Naive thymus-derived CD4-positive, alpha-beta T cell (primary cell): Measurements from ENCODE around the gene CPE. TPM values are rescaled to one million over a fixed set of nuclear protein-coding genes. Genes with fewer than 3 reads are reported as not detected.

Experiments
- ATAC-seq: fragments of 150-1000 bp; cut with Tn5 transposase; 2 replicates; pipeline ENCODE4 v1.10.0; 2021; ENCODE audit warnings: mild to moderate bottlenecking, moderate library complexity
- CTCF ChIA-PET: fragments of 350-600 bp; sonication (Branson Sonifier 250); formaldehyde crosslinking; loops from one replicate; lab custom pipeline; 2021; ENCODE audit warnings: antibody characterized with exemption; lab: Charles Lee
- POLR2A ChIA-PET: fragments of 350-600 bp; sonication (Branson Sonifier 250); formaldehyde crosslinking; loops from one replicate; lab custom pipeline; 2021; ENCODE audit warnings: antibody characterized with exemption, inconsistent platforms; lab: Charles Lee
- DNase-seq, 9 donors: peaks; one replicate each; pipeline versions ENCODE4 v3.0.0 to v3.0.0-alpha.2; 2020 to 2022; ENCODE audit warnings: mixed read lengths in 1 of 9
- H3K27ac ChIP-seq: one replicate; pipeline ENCODE4 v1.7.0; 2013; ENCODE audit warnings: mild to moderate bottlenecking, low read depth, low read length, moderate library complexity
- H3K27me3 ChIP-seq, 2 donors: one replicate each; pipeline ENCODE4 v1.7.0; 2013; ENCODE audit warnings: low read length in 2 of 2, mild to moderate bottlenecking in 2 of 2, moderate library complexity in 2 of 2; ENCODE audit not compliant: control insufficient read depth in 2 of 2, insufficient read depth in 2 of 2
- H3K36me3 ChIP-seq, 3 experiments: 1 replicate in 2 of 3; 2 replicates in 1 of 3; pipeline ENCODE4 v1.7.0; 2013; ENCODE audit warnings: low read length in 3 of 3, mild to moderate bottlenecking in 3 of 3, moderate library complexity in 1 of 3; ENCODE audit not compliant: insufficient read depth in 3 of 3, control insufficient read depth in 2 of 3
- H3K4me1 ChIP-seq, 2 donors: one replicate each; pipeline ENCODE4 v1.7.0; 2013; ENCODE audit warnings: low read length in 2 of 2, mild to moderate bottlenecking in 2 of 2, moderate library complexity in 1 of 2; ENCODE audit not compliant: control insufficient read depth in 2 of 2, insufficient read depth in 2 of 2
- H3K4me3 ChIP-seq: 2 replicates; pipeline ENCODE4 v1.7.0; 2013; ENCODE audit warnings: mild to moderate bottlenecking, low read length
- H3K9me3 ChIP-seq, 3 experiments: 1 replicate in 2 of 3; 2 replicates in 1 of 3; pipeline ENCODE4 v1.7.0; 2013; ENCODE audit warnings: low read length in 3 of 3; ENCODE audit not compliant: control insufficient read depth in 2 of 3
- H3K27ac Mint-ChIP-seq, 9 donors: one replicate each; pipeline ENCODE4 v1.8.0; 2020 to 2022; ENCODE audit warnings: mixed read lengths in 9 of 9, mild to moderate bottlenecking in 8 of 9, moderate library complexity in 5 of 9, inconsistent platforms in 2 of 9
- H3K27me3 Mint-ChIP-seq, 5 donors: one replicate each; pipeline ENCODE4 v1.8.0; 2021 to 2022; ENCODE audit warnings: mixed read lengths in 5 of 5, mild to moderate bottlenecking in 1 of 5
- H3K36me3 Mint-ChIP-seq, 5 donors: one replicate each; pipeline ENCODE4 v1.8.0; 2020 to 2022; ENCODE audit warnings: mixed read lengths in 5 of 5, mild to moderate bottlenecking in 3 of 5, inconsistent platforms in 1 of 5
- H3K4me1 Mint-ChIP-seq, 7 donors: one replicate each; pipeline ENCODE4 v1.8.0; 2020 to 2022; ENCODE audit warnings: mixed read lengths in 7 of 7, mild to moderate bottlenecking in 3 of 7, inconsistent platforms in 1 of 7
- H3K4me3 Mint-ChIP-seq, 10 donors: one replicate each; pipeline ENCODE4 v1.8.0; 2020 to 2022; ENCODE audit warnings: mild to moderate bottlenecking in 10 of 10, mixed read lengths in 10 of 10, moderate library complexity in 6 of 10, inconsistent platforms in 2 of 10
- H3K9me3 Mint-ChIP-seq, 11 donors: one replicate each; pipeline ENCODE4 v1.8.0; 2020 to 2022; ENCODE audit warnings: mixed read lengths in 11 of 11, mild to moderate bottlenecking in 4 of 11, inconsistent platforms in 1 of 11, moderate library complexity in 1 of 11
- intact Hi-C, 2 donors: fragments of 100-400 bp; cut with micrococcal nuclease; formaldehyde crosslinking; loops; one replicate each; pipeline ENCODE4 v1.15.1; 2023
- polyA plus RNA-seq, 2 donors: library from polyadenylated mRNA; unstranded; fragments of 300-500 nt; fragmentation: Illumina TruSeq; gene quantifications; one replicate each; pipeline ENCODE4 v1.2.3, GENCODE V29; 2021
- total RNA-seq, 6 experiments: library from RNA in 5 of 6; stranded (reverse) in 5 of 6; gene quantifications; 1 replicate in 5 of 6; 2 replicates in 1 of 6; pipeline ENCODE4 v1.2.3 and lab custom pipeline; 2021 to 2026

CPE gene
- total and polyA plus RNA-seq, 7 experiments from 2014 or later, result 0.09 to 0.10 TPM; not detected in 5

DNA sequence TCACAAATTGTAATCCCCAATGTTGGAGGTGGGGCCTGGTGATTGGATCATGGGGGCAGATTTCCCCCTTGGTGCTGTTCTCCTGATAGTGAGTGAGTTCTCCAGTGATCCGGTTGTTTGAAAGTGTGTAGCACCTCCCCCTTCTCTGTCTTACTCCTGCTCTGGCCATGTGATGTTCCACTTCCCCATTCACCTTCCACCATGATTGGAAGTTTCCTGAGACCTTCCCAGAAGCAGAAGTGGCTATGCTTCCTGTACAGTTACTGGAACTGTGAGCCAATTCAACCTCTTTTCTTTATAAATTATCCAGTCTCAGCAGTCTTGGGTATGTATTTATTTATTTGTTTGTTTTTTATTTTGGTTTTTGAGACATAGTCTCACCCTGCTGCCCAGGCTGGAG is 143.2 kb downstream of the CPE start:
- no peaks in the 10 kb centered on the region for H3K9me3 ChIP-seq
- no peaks in the 10 kb centered on the region for H3K36me3 Mint-ChIP-seq
- POLR2A ChIA-PET, result no interaction called here
- H3K9me3 Mint-ChIP-seq, result no peaks in the 10 kb centered on the region
- no peak overlapping the region for H3K4me3 ChIP-seq
- intact Hi-C loops, result no loop called here
- ATAC-seq, result no peak
- no peaks in the 10 kb centered on the region for H3K36me3 ChIP-seq
- H3K27ac Mint-ChIP-seq, result no peak overlapping the region
- CTCF ChIA-PET, result no interaction called here
- DNase-seq, result no peak
- H3K4me1 ChIP-seq, result no peaks in the 10 kb centered on the region
- no peak overlapping the region for H3K27ac ChIP-seq
- peaks cover 0 to 6% (median 0%) of the 10 kb centered on the region in 5 donors for H3K27me3 Mint-ChIP-seq
- H3K4me3 Mint-ChIP-seq, result no peak overlapping the region
- no peaks in the 10 kb centered on the region for H3K27me3 ChIP-seq
- H3K4me1 Mint-ChIP-seq, result no peaks in the 10 kb centered on the region

DNA sequence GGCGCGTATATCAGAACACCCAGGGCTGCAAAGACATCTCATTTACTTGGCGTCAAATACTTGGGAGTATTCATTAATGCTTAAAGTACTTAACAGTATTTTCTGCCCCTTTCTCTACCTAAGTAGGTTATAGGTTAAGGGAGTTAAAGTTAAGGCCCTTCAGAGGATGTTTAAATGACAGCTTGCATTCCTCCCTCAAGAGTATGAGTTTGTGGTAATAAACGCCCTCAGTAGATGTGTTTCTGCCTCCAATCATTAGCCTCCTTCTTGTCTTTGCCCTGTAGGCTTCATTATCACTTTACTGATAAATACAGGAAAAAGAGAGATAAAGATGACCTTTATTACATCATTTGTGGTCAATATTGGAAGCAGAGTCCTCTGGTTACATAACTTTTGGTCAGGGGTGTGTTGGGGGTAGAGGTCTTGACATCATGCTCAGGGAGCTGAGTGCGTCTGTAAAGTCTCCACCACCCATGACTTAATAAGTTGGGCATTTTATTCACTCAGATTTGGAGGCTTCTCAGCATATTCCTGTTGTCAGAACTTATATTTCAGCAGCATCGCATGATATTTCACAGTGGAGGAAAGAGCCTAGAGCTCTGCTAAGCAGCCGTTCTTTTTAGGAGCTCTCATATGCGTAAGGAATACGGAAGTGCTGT is 145.9 kb downstream of the CPE start:
- no peaks in the 10 kb centered on the region for H3K27me3 ChIP-seq
- ATAC-seq (no peak), DNase-seq (no peak)
- H3K4me3 Mint-ChIP-seq, result no peak overlapping the region
- no peaks in the 10 kb centered on the region for H3K9me3 ChIP-seq
- H3K4me1 ChIP-seq, result no peaks in the 10 kb centered on the region
- no peaks in the 10 kb centered on the region for H3K9me3 Mint-ChIP-seq
- H3K4me1 Mint-ChIP-seq, result no peaks in the 10 kb centered on the region
- peaks cover 0 to 6% (median 0%) of the 10 kb centered on the region in 5 donors for H3K27me3 Mint-ChIP-seq
- H3K36me3 ChIP-seq, result no peaks in the 10 kb centered on the region
- CTCF ChIA-PET, result interaction anchor here (1.3 kb wide), 1 partner anchor 12 kb away, joined by 3 read pairs; no protein-coding TSS in a partner anchor
- POLR2A ChIA-PET, result no interaction called here
- no peak overlapping the region for H3K4me3 ChIP-seq
- no peak overlapping the region for H3K27ac Mint-ChIP-seq
- no peaks in the 10 kb centered on the region for H3K36me3 Mint-ChIP-seq
- intact Hi-C loops, result no loop called here
- no peak overlapping the region for H3K27ac ChIP-seq

DNA sequence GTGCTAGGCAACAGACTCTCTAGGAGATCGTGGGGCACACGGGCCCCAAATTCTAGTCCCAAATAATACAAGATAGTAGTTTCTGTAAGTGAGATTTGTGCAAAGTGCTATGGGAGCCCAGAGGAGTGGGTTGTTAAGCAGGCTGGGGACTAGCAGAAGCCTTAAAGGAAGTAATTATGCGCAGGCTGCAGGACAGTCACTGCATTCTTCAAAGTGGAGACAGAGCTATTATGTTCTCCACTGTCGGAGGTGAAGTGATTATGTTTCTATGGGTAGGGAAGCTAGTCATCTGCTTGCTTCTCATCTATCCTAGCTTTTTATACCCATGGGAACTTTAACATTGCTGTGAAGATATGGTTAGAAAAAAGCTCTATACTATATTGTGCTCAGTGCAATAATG is 154.2 kb downstream of the CPE start:
- H3K9me3 ChIP-seq, result no peaks in the 10 kb centered on the region
- DNase-seq (no peak), ATAC-seq (no peak)
- no peaks in the 10 kb centered on the region for H3K36me3 Mint-ChIP-seq
- H3K27ac Mint-ChIP-seq, result peak overlapping the region in 1 of 9 donors; percentile 46
- ChIA-PET CTCF (no interaction called here), POLR2A (no interaction called here)
- peaks cover 0 to 8% (median 6%) of the 10 kb centered on the region in 5 donors for H3K27me3 Mint-ChIP-seq
- H3K9me3 Mint-ChIP-seq, result no peaks in the 10 kb centered on the region
- no peaks in the 10 kb centered on the region for H3K4me1 ChIP-seq
- H3K27me3 ChIP-seq, result no peaks in the 10 kb centered on the region
- no peak overlapping the region for H3K4me3 ChIP-seq
- H3K4me3 Mint-ChIP-seq, result no peak overlapping the region
- H3K27ac ChIP-seq, result no peak overlapping the region
- intact Hi-C loops, result no loop called here
- H3K36me3 ChIP-seq, result no peaks in the 10 kb centered on the region
- no peaks in the 10 kb centered on the region for H3K4me1 Mint-ChIP-seq

DNA sequence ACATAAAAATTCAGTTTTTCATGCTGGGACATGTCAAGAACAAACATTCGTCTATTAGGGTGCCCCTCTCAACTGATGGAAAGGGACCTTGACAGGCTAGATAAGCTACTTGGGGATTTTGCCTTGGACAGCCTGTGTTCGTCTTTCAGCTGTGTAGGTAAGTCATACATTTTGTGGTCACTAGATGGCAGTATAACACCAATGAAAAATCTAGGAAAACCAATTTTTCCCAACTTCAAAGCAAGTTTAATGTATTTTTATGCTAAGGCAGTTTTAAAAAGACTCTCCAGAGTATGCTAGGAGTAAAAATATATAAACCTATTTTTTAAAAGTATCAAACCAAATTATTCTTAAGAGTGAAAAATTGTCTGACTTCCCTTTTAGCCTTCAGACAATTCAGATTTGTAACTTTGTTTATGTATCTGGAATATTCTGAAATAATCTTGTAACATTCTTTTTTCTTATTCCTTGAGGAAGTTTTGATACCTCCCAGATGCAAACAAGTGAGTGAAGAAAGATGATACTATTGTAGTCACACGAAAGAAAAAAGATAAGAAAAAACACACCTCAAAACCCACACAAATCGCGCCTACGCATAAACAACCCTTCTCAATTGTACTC is 158.3 kb downstream of the CPE start:
- no peaks in the 10 kb centered on the region for H3K9me3 Mint-ChIP-seq
- H3K27ac Mint-ChIP-seq, result no peak overlapping the region
- peaks cover 0 to 9% (median 8%) of the 10 kb centered on the region in 5 donors for H3K27me3 Mint-ChIP-seq
- Histone ChIP-seq H3K27ac (no peak overlapping the region), H3K36me3 (no peaks in the 10 kb centered on the region), H3K27me3 (no peaks in the 10 kb centered on the region), H3K4me3 (no peak overlapping the region), H3K4me1 (no peaks in the 10 kb centered on the region), H3K9me3 (no peaks in the 10 kb centered on the region)
- DNase-seq (peak in 3 of 9 donors; percentile 10 to 19 (median 10)), ATAC-seq (no peak)
- no peaks in the 10 kb centered on the region for H3K36me3 Mint-ChIP-seq
- CTCF ChIA-PET, result interaction anchor here (0.8 to 0.9 kb wide), 2 partner anchors 12 to 570 kb away, joined by 3 read pairs; no protein-coding TSS in a partner anchor
- intact Hi-C loops, result loop anchor here (1.0 to 5.0 kb wide), 4 partner anchors 44 to 715 kb away; no protein-coding TSS in a partner anchor
- H3K4me1 Mint-ChIP-seq, result no peaks in the 10 kb centered on the region
- POLR2A ChIA-PET, result no interaction called here
- no peak overlapping the region for H3K4me3 Mint-ChIP-seq

DNA sequence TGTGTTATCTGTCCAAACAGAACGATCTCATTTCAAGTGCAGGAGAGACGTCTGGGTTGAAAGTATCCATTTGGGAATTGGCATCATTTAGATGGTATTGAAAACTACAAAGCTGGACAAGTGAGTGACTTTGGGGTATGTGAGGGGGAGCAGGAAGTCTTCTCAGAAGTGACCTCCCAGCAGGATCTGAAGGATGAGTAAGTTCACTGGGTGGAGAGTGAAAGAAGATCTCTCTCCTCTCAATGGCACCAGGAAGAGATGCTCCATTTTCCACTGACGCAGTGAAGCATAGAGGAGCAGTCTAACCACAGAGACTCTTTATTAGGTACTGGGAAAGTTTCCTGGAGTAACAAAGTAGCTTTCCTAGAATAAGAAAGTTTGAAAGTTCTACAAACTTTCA is 161.0 kb downstream of the CPE start:
- intact Hi-C loops, result loop anchor here in 1 of 2 donors (5.0 kb wide), 2 partner anchors 72 to 712 kb away; no protein-coding TSS in a partner anchor
- CTCF ChIA-PET, result interaction anchor here (0.6 to 0.7 kb wide), 2 partner anchors 298 to 570 kb away, joined by 3 read pairs; no protein-coding TSS in a partner anchor
- POLR2A ChIA-PET, result no interaction called here

DNA sequence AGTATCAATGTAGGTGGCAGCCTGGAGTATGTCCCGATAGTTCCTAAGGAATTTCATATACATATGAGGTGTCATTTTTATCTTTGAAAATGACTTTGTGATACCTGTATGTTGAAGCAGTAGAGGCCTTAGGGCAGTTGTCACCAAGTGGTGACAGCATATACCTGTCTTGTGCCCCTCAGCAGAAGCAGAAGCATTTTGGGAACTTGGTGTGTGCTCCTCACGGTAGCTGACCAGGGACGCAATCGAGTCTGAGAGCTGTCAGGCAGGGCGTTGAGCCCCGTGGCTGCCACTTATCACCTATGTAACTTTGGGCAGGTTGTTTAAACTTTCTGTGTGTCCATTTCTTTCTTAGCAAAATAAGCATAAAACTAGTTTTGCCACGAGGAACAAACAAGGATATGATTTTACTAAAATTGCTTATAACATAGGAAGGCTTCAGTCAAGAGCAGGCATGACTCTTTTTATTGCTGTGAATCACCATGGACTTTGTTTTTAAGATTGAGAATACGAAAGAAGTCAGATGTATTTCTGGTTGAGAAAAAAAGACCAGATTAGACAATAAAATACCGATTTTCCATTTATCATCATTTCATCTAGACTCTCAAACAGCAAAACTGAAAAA is 161.5 kb downstream of the CPE start:
- Mint-ChIP-seq H3K4me1 (no peaks in the 10 kb centered on the region), H3K27me3 (peaks cover 5 to 13% (median 8%) of the 10 kb centered on the region in 5 donors), H3K4me3 (no peak overlapping the region), H3K27ac (no peak overlapping the region), H3K36me3 (no peaks in the 10 kb centered on the region), H3K9me3 (no peaks in the 10 kb centered on the region)
- no peak for ATAC-seq
- POLR2A ChIA-PET, result no interaction called here
- CTCF ChIA-PET, result interaction anchor here (0.6 to 0.7 kb wide), 2 partner anchors 298 to 570 kb away, joined by 3 read pairs; no protein-coding TSS in a partner anchor
- H3K9me3 ChIP-seq, result no peaks in the 10 kb centered on the region
- no peaks in the 10 kb centered on the region for H3K4me1 ChIP-seq
- no peak overlapping the region for H3K4me3 ChIP-seq
- intact Hi-C loops, result loop anchor here in 1 of 2 donors (5.0 kb wide), 1 partner anchor 72 kb away; no protein-coding TSS in a partner anchor
- H3K27me3 ChIP-seq, result no peaks in the 10 kb centered on the region
- H3K27ac ChIP-seq, result no peak overlapping the region
- no peaks in the 10 kb centered on the region for H3K36me3 ChIP-seq
- no peak for DNase-seq

More for the DNA sequence above, 161.0 kb downstream of the CPE start:
- Mint-ChIP-seq H3K27me3 (peaks cover 5 to 13% (median 8%) of the 10 kb centered on the region in 5 donors), H3K4me3 (no peak overlapping the region), H3K9me3 (no peaks in the 10 kb centered on the region), H3K4me1 (no peaks in the 10 kb centered on the region), H3K36me3 (no peaks in the 10 kb centered on the region), H3K27ac (no peak overlapping the region)
- H3K36me3 ChIP-seq, result no peaks in the 10 kb centered on the region
- H3K4me1 ChIP-seq, result no peaks in the 10 kb centered on the region
- no peaks in the 10 kb centered on the region for H3K27me3 ChIP-seq
- H3K9me3 ChIP-seq, result no peaks in the 10 kb centered on the region
- H3K27ac ChIP-seq, result no peak overlapping the region
- no peak overlapping the region for H3K4me3 ChIP-seq
- ATAC-seq (no peak), DNase-seq (no peak)
